Mucosa of rectum (tissue), 2 donors: ENCODE data around the gene ZNF414.
"Not testable (repeated sequence)": the region's sequence is repeated elsewhere in the genome, so short reads cannot be mapped to it uniquely, and the experiment has no call there.

Experiments used
- H3K27ac ChIP-seq, 2 donors: one replicate each; pipeline ENCODE4 v1.7.0; 2013; ENCODE audit warnings: inconsistent platforms in 2 of 2, low read depth in 2 of 2, low read length in 2 of 2
- H3K27me3 ChIP-seq, 2 donors: one replicate each; pipeline ENCODE4 v1.7.0; 2013; ENCODE audit warnings: low read length in 2 of 2; ENCODE audit not compliant: control insufficient read depth in 2 of 2, insufficient read depth in 2 of 2
- H3K36me3 ChIP-seq, 2 donors: one replicate each; pipeline ENCODE4 v1.7.0; 2013; ENCODE audit warnings: low read length in 2 of 2; ENCODE audit not compliant: control insufficient read depth in 2 of 2, insufficient read depth in 2 of 2
- H3K4me1 ChIP-seq, 2 donors: one replicate each; pipeline ENCODE4 v1.7.0; 2013; ENCODE audit warnings: low read length in 2 of 2, mild to moderate bottlenecking in 1 of 2; ENCODE audit not compliant: control insufficient read depth in 2 of 2, insufficient read depth in 2 of 2
- H3K4me3 ChIP-seq, 2 donors: one replicate each; pipeline ENCODE4 v1.7.0; 2013; ENCODE audit warnings: low read length in 2 of 2
- H3K9ac ChIP-seq, 2 donors: one replicate each; pipeline ENCODE4 v1.7.0; 2013; ENCODE audit warnings: low read length in 2 of 2, low read depth in 1 of 2, mild to moderate bottlenecking in 1 of 2
- H3K9me3 ChIP-seq, 2 donors: one replicate each; pipeline ENCODE4 v1.7.0; 2013; ENCODE audit warnings: low read length in 2 of 2; ENCODE audit not compliant: control insufficient read depth in 2 of 2
- donor health status: healthy.
- donor health status: Normal muscosa, but diverticular disease.

The ZNF414 gene, protein sequence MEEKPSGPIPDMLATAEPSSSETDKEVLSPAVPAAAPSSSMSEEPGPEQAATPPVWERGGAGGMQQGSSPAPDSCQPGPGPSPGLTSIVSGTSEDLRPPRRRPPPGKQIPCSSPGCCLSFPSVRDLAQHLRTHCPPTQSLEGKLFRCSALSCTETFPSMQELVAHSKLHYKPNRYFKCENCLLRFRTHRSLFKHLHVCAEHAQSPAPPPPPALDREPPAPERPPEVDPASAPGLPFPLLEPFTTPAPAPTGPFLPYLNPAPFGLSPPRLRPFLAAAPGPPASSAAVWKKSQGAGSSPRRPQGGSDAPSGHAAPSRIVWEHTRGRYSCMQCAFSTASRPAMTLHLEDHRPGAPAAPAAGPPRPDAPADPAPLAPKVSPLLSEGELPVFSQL

DNA sequence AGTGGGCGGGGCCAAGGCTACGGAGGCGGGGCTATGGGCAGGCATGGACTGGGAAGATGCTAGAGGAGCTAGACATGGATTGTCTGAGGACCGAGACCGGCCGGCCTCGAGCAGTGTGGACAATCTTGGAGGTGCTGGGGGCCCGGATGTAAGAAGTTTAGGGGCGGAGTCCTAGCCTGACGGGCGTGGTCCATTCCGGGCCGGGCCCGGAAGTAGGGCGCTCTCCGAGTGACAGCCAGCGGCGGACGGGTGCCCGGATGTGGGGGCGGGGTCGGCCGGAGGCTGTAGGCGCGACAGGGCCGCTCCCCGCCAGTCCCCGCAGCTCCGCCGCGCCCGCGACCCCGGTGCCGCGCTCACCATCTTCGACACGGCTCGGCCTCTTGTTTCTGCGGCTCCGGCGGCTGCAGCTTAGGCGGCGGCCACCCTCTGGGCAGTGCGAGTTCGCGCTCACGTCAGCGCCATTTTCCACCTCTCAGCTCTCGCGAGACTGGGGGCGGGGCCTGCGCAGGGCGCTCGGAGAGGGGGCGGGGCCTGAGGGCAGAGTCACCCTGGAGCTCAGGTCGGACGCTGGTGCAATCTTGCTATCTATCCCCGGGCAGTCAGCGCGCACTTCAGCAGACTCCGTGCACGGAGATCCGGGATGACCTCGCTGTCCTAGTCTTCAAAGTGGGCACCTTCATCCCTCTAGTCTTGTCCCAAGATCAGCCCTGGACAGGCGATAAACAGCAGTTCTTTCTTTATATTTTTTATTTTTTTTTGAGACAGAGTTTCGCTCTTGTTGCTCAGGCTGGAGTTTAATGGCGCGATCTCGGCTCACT lies at the start of gene ZNF414:
TSS of gene ZNF414 (minus strand) at position 481 of the 818 bp plus-strand sequence. CDS start at position 360, 121 bp downstream.
- H3K36me3 ChIP-seq, result no peaks in the 10 kb centered on the region
- peak within 1 kb of the TSS; percentile 97 to 98 for H3K27ac ChIP-seq
- no peaks in the 10 kb centered on the region for H3K27me3 ChIP-seq
- peak within 1 kb of the TSS; percentile 72 to 91 for H3K4me3 ChIP-seq
- H3K9ac ChIP-seq, result peak within 1 kb of the TSS; percentile 91 to 93
- H3K9me3 ChIP-seq, result no peaks in the 10 kb centered on the region
- H3K4me1 ChIP-seq, result peaks cover 15 to 21% of the 10 kb centered on the region in 2 donors

DNA sequence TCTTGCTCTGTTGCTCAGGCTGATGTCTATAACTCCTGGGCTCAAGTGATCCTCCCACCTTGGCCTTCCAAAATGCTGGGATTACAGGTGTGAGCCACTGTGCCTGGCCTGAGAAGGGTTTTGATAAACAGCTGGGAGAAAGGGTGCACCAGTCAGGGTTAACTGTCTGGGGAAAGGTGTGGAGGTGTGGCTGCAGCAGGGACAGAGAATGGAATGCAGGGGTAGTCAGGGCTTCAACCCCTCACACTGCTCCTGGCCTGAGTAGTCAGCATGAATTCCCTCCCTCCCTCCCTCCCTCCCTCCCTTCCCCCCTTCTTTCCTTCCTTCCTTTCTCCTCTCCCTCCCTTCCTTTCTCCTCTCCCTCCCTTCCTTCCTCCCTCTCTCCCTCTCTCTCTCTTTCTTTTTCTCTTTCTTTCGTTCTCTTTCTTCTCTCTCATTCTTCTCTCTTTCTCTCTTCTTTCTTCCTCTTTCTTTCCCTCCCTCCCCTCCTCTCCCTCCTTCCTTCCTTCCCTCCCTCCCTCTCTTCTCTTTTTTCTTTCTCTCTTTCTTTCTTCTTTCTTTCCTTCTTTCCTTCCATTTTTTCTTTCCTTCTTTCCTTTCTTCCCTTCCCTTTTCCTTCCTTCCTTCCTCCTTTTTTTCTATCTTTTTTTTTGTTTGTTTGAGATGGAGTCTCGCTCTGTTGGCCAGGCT lies 47.3 kb upstream of the ZNF414 start:
- H3K9ac ChIP-seq, result no peak overlapping the region
- H3K9me3 ChIP-seq, result no peaks in the 10 kb centered on the region
- H3K4me3 ChIP-seq, result no peak overlapping the region
- no peak overlapping the region for H3K27ac ChIP-seq
- H3K36me3 ChIP-seq, result no peaks in the 10 kb centered on the region
- no peaks in the 10 kb centered on the region for H3K4me1 ChIP-seq
- H3K27me3 ChIP-seq, result no peaks in the 10 kb centered on the region

DNA sequence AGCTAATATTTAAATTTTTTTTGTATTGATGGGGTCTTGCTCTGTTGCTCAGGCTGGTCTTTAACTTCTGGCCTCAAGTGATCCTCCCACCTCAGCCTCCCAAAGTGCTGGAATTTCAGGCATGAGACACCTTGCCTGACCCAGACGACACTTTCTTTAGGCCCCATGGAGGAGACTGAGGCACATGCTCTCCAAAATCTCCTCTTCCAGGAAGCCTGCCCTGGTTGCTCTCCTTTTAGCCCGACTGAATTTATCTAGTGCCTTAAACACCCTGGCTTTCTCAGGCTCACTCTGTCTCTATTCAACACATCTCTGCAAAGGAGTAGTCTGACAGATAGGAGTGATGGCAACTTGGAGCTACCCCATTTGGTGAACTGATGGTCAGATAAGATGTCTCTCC lies 44.4 kb upstream of the ZNF414 start:
- H3K36me3 ChIP-seq, result peaks cover 0 to 2% of the 10 kb centered on the region in 2 donors
- H3K4me1 ChIP-seq, result no peaks in the 10 kb centered on the region
- no peaks in the 10 kb centered on the region for H3K9me3 ChIP-seq
- H3K27me3 ChIP-seq, result no peaks in the 10 kb centered on the region
- no peak overlapping the region for H3K27ac ChIP-seq
- no peak overlapping the region for H3K9ac ChIP-seq
- no peak overlapping the region for H3K4me3 ChIP-seq

DNA sequence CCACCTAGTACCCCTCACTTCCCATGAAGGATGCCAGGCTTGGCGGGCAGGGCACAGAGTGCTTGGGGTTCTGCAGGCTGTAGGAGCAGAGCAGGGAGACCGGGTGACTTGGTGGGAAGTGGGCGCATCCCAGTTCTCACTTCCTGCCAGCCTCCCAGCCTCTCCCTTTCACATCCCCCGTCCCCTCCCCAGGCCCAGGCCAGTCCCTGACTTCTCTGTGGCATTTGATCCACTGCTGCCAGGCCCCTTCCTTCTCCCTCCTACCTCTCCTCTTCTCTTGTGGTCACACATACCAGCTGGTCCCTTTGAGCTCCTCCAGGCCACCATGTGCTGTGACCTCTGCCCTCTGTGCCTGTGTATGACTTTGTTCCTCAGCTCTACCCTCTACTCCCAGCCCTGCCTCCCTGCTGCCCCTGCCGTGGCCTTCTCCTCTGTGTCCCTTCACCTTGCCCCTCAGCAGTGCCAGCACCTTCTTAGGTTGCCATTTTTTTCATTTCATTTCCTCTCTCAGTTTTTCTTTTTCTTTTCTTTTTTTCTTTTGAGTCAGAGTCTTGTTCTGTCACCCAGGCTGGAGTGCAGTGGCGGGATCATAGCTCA lies 43.8 kb upstream of the ZNF414 start:
- Histone ChIP-seq H3K4me1 (no peaks in the 10 kb centered on the region), H3K9me3 (no peaks in the 10 kb centered on the region), H3K36me3 (peaks cover 0 to 4% of the 10 kb centered on the region in 2 donors), H3K27ac (no peak overlapping the region), H3K27me3 (no peaks in the 10 kb centered on the region), H3K9ac (no peak overlapping the region), H3K4me3 (no peak overlapping the region)

DNA sequence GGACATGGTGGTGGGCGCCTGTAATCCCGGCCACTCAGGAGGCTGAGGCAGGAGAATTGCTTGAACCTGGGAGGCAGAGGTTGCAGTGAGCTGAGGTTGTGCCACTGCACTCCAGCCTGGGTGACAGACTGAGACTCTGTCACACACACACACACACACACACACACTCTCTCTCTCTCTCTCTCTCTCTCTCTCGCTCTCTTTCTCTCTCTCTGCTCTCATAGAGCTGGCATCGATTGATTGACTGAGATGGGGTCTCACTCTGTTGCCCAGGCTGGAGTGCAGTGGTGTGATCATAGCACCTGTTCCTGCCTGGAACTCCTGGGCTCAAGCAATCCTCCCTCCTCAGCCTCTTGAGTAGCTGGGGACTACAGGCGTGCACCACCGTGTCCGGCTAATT lies 39.8 kb upstream of the ZNF414 start:
- not testable (repeated sequence) for H3K27ac ChIP-seq, H3K27me3 ChIP-seq, H3K9me3 ChIP-seq, H3K9ac ChIP-seq, H3K4me1 ChIP-seq, H3K4me3 ChIP-seq
- peaks cover 0 to 11% of the 10 kb centered on the region in 2 donors for H3K36me3 ChIP-seq

DNA sequence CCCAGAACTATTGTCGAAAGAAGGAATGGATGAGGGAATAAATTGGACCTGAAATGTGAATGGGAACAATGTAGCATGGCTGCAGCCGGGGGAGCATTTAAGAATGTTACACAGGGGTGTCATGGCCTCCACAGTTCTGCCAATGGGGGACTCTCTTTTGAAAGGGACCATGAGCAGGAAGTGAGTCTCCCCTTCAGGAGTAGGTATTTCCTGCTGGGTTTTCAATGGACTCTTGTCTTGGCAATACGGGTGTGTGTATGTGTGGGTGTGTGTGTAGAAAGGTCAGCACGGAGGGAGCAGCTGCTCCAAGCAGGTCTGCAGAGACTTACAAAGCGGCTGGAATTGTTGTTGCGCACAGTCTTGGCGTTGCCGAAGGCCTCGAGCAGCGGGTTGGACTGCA lies 38.8 kb upstream of the ZNF414 start:
- no peaks in the 10 kb centered on the region for H3K4me1 ChIP-seq
- no peaks in the 10 kb centered on the region for H3K27me3 ChIP-seq
- no peak overlapping the region for H3K27ac ChIP-seq
- no peaks in the 10 kb centered on the region for H3K9me3 ChIP-seq
- no peak overlapping the region for H3K4me3 ChIP-seq
- peaks cover 0 to 11% of the 10 kb centered on the region in 2 donors for H3K36me3 ChIP-seq
- no peak overlapping the region for H3K9ac ChIP-seq

DNA sequence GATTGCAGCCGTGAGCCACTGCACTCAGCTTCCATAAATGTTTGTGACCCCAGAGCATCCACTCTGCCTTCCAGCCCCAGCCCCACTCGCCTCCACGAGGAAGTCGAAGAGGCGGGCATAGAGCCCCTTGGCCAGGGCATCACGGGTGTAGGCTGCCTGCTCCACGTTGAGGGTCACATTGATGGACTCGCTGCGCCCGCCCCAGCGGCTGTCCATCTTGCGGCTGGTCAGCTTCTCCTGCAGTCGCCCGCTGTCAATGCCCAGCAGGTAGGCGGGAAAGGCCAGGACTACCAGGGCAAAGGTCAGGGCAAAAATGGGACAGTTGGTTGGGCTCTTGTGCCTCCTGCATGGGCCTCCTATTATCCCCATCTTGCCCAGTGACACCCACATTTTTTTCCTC lies 36.1 kb upstream of the ZNF414 start:
- Histone ChIP-seq H3K4me3 (no peak overlapping the region), H3K4me1 (no peaks in the 10 kb centered on the region), H3K27me3 (no peaks in the 10 kb centered on the region), H3K27ac (no peak overlapping the region), H3K36me3 (peaks cover 0 to 11% of the 10 kb centered on the region in 2 donors), H3K9me3 (no peaks in the 10 kb centered on the region), H3K9ac (no peak overlapping the region)

DNA sequence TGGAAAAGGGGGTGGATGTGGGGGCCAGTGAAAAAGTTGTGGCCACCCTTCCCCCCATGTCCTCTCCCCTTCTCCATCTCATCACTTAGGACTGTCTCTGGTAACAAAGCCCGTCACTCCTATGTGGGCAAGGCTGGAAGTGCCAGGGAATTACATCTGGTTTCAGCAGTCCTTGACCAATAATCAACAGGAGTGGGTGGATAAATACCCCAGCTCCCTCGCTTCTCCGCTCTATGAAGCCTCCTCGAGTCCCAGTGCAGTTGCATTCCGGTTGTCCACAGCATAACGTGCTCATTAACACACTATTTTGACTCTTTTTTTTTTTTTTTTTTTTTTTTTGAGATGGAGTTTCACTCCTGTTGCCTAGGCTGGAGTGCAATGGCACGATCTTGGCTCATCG lies 31.8 kb upstream of the ZNF414 start:
- Histone ChIP-seq H3K27ac (no peak overlapping the region), H3K4me3 (no peak overlapping the region), H3K4me1 (no peaks in the 10 kb centered on the region), H3K36me3 (peaks cover 0 to 5% of the 10 kb centered on the region in 2 donors), H3K27me3 (no peaks in the 10 kb centered on the region), H3K9me3 (no peaks in the 10 kb centered on the region), H3K9ac (no peak overlapping the region)

DNA sequence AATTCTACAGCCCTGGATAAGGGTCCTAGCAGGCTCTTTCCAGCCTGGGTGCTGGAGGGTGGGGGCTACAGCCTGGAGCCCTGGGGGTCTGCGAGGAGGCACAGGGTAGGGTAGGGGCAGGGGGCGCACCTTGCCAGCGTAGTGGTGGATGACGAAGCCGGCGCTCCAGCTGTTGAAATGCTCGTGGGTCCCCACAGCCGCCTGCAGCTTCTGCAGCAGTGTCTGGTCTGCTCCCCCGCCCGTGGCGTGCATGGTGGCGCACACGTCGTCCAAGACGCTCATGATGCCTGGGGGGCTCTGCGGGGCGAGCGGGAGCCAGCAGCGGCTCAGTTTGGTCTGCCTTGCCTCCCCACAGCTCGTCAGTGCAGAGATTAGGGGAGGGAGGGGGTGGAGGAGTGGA lies 30.2 kb upstream of the ZNF414 start:
- Histone ChIP-seq H3K27me3 (no peaks in the 10 kb centered on the region), H3K9ac (no peak overlapping the region), H3K9me3 (no peaks in the 10 kb centered on the region), H3K4me3 (no peak overlapping the region), H3K4me1 (no peaks in the 10 kb centered on the region), H3K36me3 (no peaks in the 10 kb centered on the region), H3K27ac (no peak overlapping the region)
